Stimulated activated CD4-positive, alpha-beta T cell treated with anti-CD3 and anti-CD28 coated beads, TNF-alpha, amount 100 ng/mL, for 4 hours (primary cell): ENCODE results near the gene SH3RF3.
"Not testable (repeated sequence)": the region's sequence is repeated elsewhere in the genome, so short reads cannot be mapped to it uniquely, and the experiment has no call there.

Experiments used
- DNase-seq, 3 experiments: peaks; one replicate each; pipeline ENCODE4 v3.0.0-alpha.2; 2020; ENCODE audit warnings: low read depth in 3 of 3

The SH3RF3 gene

GRCh38 chr2:109118321-109118720, 10.7 kb upstream of the SH3RF3 start:
- DNase-seq, result no peak

GRCh38 chr2:109120166-109120565, 8.8 kb upstream of the SH3RF3 start:
- DNase-seq, result no peak

GRCh38 chr2:109120686-109121085, 8.3 kb upstream of the SH3RF3 start:
- DNase-seq, result not testable (repeated sequence)

- DNase-seq, result no peak
Measured at GRCh38 chr2:109123586-109124201, 5.3 kb upstream of the SH3RF3 start.

GRCh38 chr2:109124982-109125592, 3.9 kb upstream of the SH3RF3 start:
- no peak for DNase-seq

- DNase-seq, result no peak
Measured at GRCh38 chr2:109125593-109126500, 3.2 kb upstream of the SH3RF3 start.

GRCh38 chr2:109126501-109126860, 2.5 kb upstream of the SH3RF3 start:
- no peak for DNase-seq

GRCh38 chr2:109127556-109127955, 1.4 kb upstream of the SH3RF3 start:
- DNase-seq, result no peak

- DNase-seq, result peak; percentile 41 to 63 (median 56)
Measured at GRCh38 chr2:109128048-109128615, 873 bp upstream of the SH3RF3 start.

- DNase-seq, result peak in 2 of 3 experiments; percentile 13 to 31
Measured at GRCh38 chr2:109129356-109129920, 433 bp downstream of the SH3RF3 start.

GRCh38 chr2:109129921-109130722, 1.1 kb downstream of the SH3RF3 start:
- DNase-seq, result peak in 1 of 3 experiments; percentile 13

- no peak for DNase-seq
Measured at GRCh38 chr2:109130723-109130995, 1.7 kb downstream of the SH3RF3 start.

- DNase-seq, result no peak
Measured at GRCh38 chr2:109131777-109132176, 2.8 kb downstream of the SH3RF3 start.

GRCh38 chr2:109132626-109133025, 3.6 kb downstream of the SH3RF3 start:
- DNase-seq, result no peak

GRCh38 chr2:109133746-109134145, 4.7 kb downstream of the SH3RF3 start:
- DNase-seq, result no peak

GRCh38 chr2:109134741-109135358, 5.8 kb downstream of the SH3RF3 start:
- no peak for DNase-seq

- DNase-seq, result no peak
Measured at GRCh38 chr2:109135359-109136197, 6.6 kb downstream of the SH3RF3 start.

- DNase-seq, result no peak
Measured at GRCh38 chr2:109136542-109136941, 7.5 kb downstream of the SH3RF3 start.

GRCh38 chr2:109137616-109138015, 8.6 kb downstream of the SH3RF3 start:
- DNase-seq, result no peak

- DNase-seq, result no peak
Measured at GRCh38 chr2:109138449-109138848, 9.4 kb downstream of the SH3RF3 start.
